Nephron progenitor cell (in vitro differentiated cells): ENCODE results near the gene P3H1.

Experiments used
- DNase-seq: peaks from one replicate; pipeline ENCODE4 v3.0.0; 2021
- H3K27ac Mint-ChIP-seq: 2 replicates; pipeline ENCODE4 v1.8.0; 2021; ENCODE audit warnings: mild to moderate bottlenecking, moderate library complexity, mixed read lengths
- H3K27me3 Mint-ChIP-seq: 2 replicates; pipeline ENCODE4 v1.8.0; 2021; ENCODE audit warnings: mild to moderate bottlenecking, low read depth, mixed read lengths; ENCODE audit not compliant: poor library complexity
- H3K36me3 Mint-ChIP-seq: 2 replicates; pipeline ENCODE4 v1.8.0; 2021; ENCODE audit warnings: low read depth, mixed read lengths
- H3K4me1 Mint-ChIP-seq: 2 replicates; pipeline ENCODE4 v1.8.0; 2021; ENCODE audit warnings: mixed read lengths
- H3K4me3 Mint-ChIP-seq: 2 replicates; pipeline ENCODE4 v1.8.0; 2021; ENCODE audit warnings: mild to moderate bottlenecking, moderate library complexity, mixed read lengths
- H3K9me3 Mint-ChIP-seq: 2 replicates; pipeline ENCODE4 v1.8.0; 2021; ENCODE audit warnings: mild to moderate bottlenecking, moderate library complexity, mixed read lengths
- CTCF ChIP-seq: fragments of 200-600 bp; sonication (generic); IDR thresholded peaks from 2 replicates; pipeline ENCODE4 v1.5.0; 2021; ENCODE audit warnings: antibody characterized with exemption

Gene P3H1

GRCh38 chr1:42759114-42759513 lies 7.7 kb downstream of the P3H1 start:
- Mint-ChIP-seq H3K9me3 (no peaks in the 10 kb centered on the region), H3K36me3 (peaks cover 49% of the 10 kb centered on the region), H3K4me1 (peaks cover 10% of the 10 kb centered on the region), H3K27ac (no peak overlapping the region), H3K4me3 (no peak overlapping the region), H3K27me3 (no peaks in the 10 kb centered on the region)
- DNase-seq: no peak
- TF ChIP-seq CTCF: no peak

GRCh38 chr1:42758641-42759040 lies 8.2 kb downstream of the P3H1 start:
- Mint-ChIP-seq H3K36me3 (peaks cover 53% of the 10 kb centered on the region), H3K9me3 (no peaks in the 10 kb centered on the region)

GRCh38 chr1:42757892-42758275 lies 8.9 kb downstream of the P3H1 start:
- peaks cover 10% of the 10 kb centered on the region for H3K4me1 Mint-ChIP-seq

More at GRCh38 chr1:42758641-42759040, 8.2 kb downstream of the P3H1 start:
- Mint-ChIP-seq H3K27me3 (no peaks in the 10 kb centered on the region), H3K4me1 (peaks cover 10% of the 10 kb centered on the region), H3K27ac (no peak overlapping the region), H3K4me3 (no peak overlapping the region)
- no peak for TF ChIP-seq CTCF
- DNase-seq: no peak

GRCh38 chr1:42756956-42757891 lies 9.6 kb downstream of the P3H1 start:
- peaks cover 10% of the 10 kb centered on the region for H3K4me1 Mint-ChIP-seq
- H3K27me3 Mint-ChIP-seq: no peaks in the 10 kb centered on the region
- H3K4me3 Mint-ChIP-seq: no peak overlapping the region
- peaks cover 5% of the 10 kb centered on the region for H3K9me3 Mint-ChIP-seq
- peak overlapping the region; percentile 93 for H3K27ac Mint-ChIP-seq
- peak; percentile 31 for DNase-seq
- H3K36me3 Mint-ChIP-seq: peaks cover 64% of the 10 kb centered on the region
- peak; percentile 73 for TF ChIP-seq CTCF

More at GRCh38 chr1:42757892-42758275, 8.9 kb downstream of the P3H1 start:
- no peak for DNase-seq
- Mint-ChIP-seq H3K27me3 (no peaks in the 10 kb centered on the region), H3K9me3 (no peaks in the 10 kb centered on the region), H3K27ac (peak overlapping the region; percentile 39), H3K4me3 (no peak overlapping the region), H3K36me3 (peaks cover 61% of the 10 kb centered on the region)
- TF ChIP-seq CTCF: no peak

GRCh38 chr1:42753070-42753469 lies 13.8 kb downstream of the P3H1 start:
- H3K27me3 Mint-ChIP-seq: no peaks in the 10 kb centered on the region
- H3K4me3 Mint-ChIP-seq: no peak overlapping the region
- H3K9me3 Mint-ChIP-seq: peaks cover 24% of the 10 kb centered on the region
- no peak for DNase-seq
- H3K36me3 Mint-ChIP-seq: peaks cover 87% of the 10 kb centered on the region
- no peak overlapping the region for H3K27ac Mint-ChIP-seq
- TF ChIP-seq CTCF: no peak
- H3K4me1 Mint-ChIP-seq: peaks cover 10% of the 10 kb centered on the region
